SK-N-SH (cell line): Measurements from ENCODE around the gene ELAPOR1. TPM values are rescaled to one million over a fixed set of nuclear protein-coding genes. Genes with fewer than 3 reads are reported as not detected.

Experiments
- CTCF ChIA-PET: fragments of 300-600, 350-600 bp; formaldehyde crosslinking; extraction: SDS; loops from one replicate; lab custom pipeline; 2021; lab: Yijun Ruan, JAX
- POLR2A ChIA-PET: fragments of 350-600 bp; sonication (Branson Sonifier 250); formaldehyde crosslinking; extraction: SDS; loops from one replicate; lab custom pipeline; 2020; ENCODE audit warnings: antibody characterized with exemption, inconsistent platforms; lab: Yijun Ruan, JAX
- DNase-seq: peaks from one replicate; pipeline ENCODE4 v3.0.0; 2012
- H2AFZ ChIP-seq: fragments of 200-600 bp; sonication (generic); 2 replicates; pipeline ENCODE4 v1.8.1; 2016; ENCODE audit warnings: antibody characterized with exemption, mild to moderate bottlenecking, low read depth
- H3F3A ChIP-seq: fragments of 200-600 bp; sonication (generic); replicated peaks from 2 replicates; pipeline ENCODE3; 2016; ENCODE audit warnings: antibody characterized with exemption, mild to moderate bottlenecking; ENCODE audit not compliant: insufficient read depth
- H3K27ac ChIP-seq, 2 experiments: fragments of 200-500 bp in 1 of 2; fragments of 200-600 bp in 1 of 2; sonication (Bioruptor generic) in 1 of 2; sonication (generic), shearing (Covaris generic) in 1 of 2; 2 replicates each; pipeline versions ENCODE4 v1.5.1 to v1.6.1; 2014 to 2016; ENCODE audit warnings: low read depth in 2 of 2, inconsistent platforms in 1 of 2, low read length in 1 of 2, mild to moderate bottlenecking in 1 of 2, mixed read lengths in 1 of 2
- H3K27me3 ChIP-seq: fragments of 200-600 bp; sonication (generic), shearing (Covaris generic); 2 replicates; pipeline ENCODE4 v1.6.1; 2016; ENCODE audit warnings: mixed run types; ENCODE audit not compliant: insufficient read depth
- H3K36me3 ChIP-seq, 2 experiments: fragments of 200-500 bp in 1 of 2; fragments of 200-600 bp in 1 of 2; sonication (Bioruptor generic) in 1 of 2; sonication (generic) in 1 of 2; replicated peaks in 1 of 2; 2 replicates each; pipeline versions ENCODE3 to v1.5.1; 2014 to 2016; ENCODE audit warnings: low read length in 1 of 2, mild to moderate bottlenecking in 1 of 2; ENCODE audit not compliant: insufficient read depth in 2 of 2, control insufficient read depth in 1 of 2
- H3K4me1 ChIP-seq, 2 experiments: fragments of 200-500 bp in 1 of 2; fragments of 200-600 bp in 1 of 2; sonication (Bioruptor generic) in 1 of 2; sonication (generic), shearing (Covaris generic) in 1 of 2; 2 replicates each; pipeline versions ENCODE4 v1.5.1 to v1.6.1; 2014 to 2016; ENCODE audit warnings: low read depth in 1 of 2, low read length in 1 of 2, mixed run types in 1 of 2; ENCODE audit not compliant: insufficient read depth in 2 of 2, control insufficient read depth in 1 of 2
- H3K4me2 ChIP-seq: fragments of 200-600 bp; sonication (generic), shearing (Covaris generic); 2 replicates; pipeline ENCODE4 v1.6.1; 2017; ENCODE audit warnings: mixed run types
- H3K4me3 ChIP-seq, 2 experiments: fragments of 200-500 bp in 1 of 2; fragments of 200-600 bp in 1 of 2; sonication (Bioruptor generic) in 1 of 2; sonication (generic), shearing (Covaris generic) in 1 of 2; 2 replicates each; pipeline versions ENCODE4 v1.5.1 to v1.8.1; 2014 to 2016; ENCODE audit warnings: low read depth in 2 of 2, inconsistent platforms in 1 of 2, low read length in 1 of 2, mild to moderate bottlenecking in 1 of 2, mixed read lengths in 1 of 2, moderate library complexity in 1 of 2
- H3K79me2 ChIP-seq: fragments of 200-600 bp; sonication (generic); 2 replicates; pipeline ENCODE4 v1.8.1; 2017; ENCODE audit warnings: mild to moderate bottlenecking; ENCODE audit not compliant: insufficient read depth
- H3K9ac ChIP-seq: fragments of 200-600 bp; sonication (generic); 2 replicates; pipeline ENCODE4 v1.6.1; 2017; ENCODE audit warnings: mixed run types
- H3K9me2 ChIP-seq: fragments of 200-600 bp; sonication (generic); 2 replicates; pipeline ENCODE4 v1.6.1; 2017; ENCODE audit warnings: mixed run types
- H3K9me3 ChIP-seq: fragments of 200-600 bp; sonication (generic); 2 replicates; pipeline ENCODE4 v1.6.1; 2017; ENCODE audit warnings: mixed run types, mild to moderate bottlenecking, moderate library complexity
- H4K20me1 ChIP-seq: fragments of 200-600 bp; sonication (generic); 2 replicates; pipeline ENCODE4 v1.6.1; 2017; ENCODE audit warnings: mild to moderate bottlenecking, mixed run types; ENCODE audit not compliant: insufficient read depth
- CHD2 ChIP-seq: fragments of 150-350 bp; IDR thresholded peaks from 2 replicates; pipeline ENCODE4 v1.6.1; 2018; ENCODE audit warnings: low read length; ENCODE audit not compliant: partially characterized antibody
- EZH2phosphoT487 ChIP-seq: fragments of 200-600 bp; sonication (generic); IDR thresholded peaks from 2 replicates; pipeline ENCODE4 v1.6.1; 2017; ENCODE audit warnings: low read depth, mixed run types, mild to moderate bottlenecking, antibody characterized with exemption, moderate library complexity, borderline replicate concordance
- FOXJ3 ChIP-seq: sonication (generic); formaldehyde crosslinking; IDR thresholded peaks from 2 replicates; pipeline ENCODE4 v1.5.1; 2020; ENCODE audit warnings: mild to moderate bottlenecking, missing genetic modification reagents
- FOXM1 ChIP-seq: IDR thresholded peaks from 2 replicates; pipeline ENCODE4 v1.4.0; 2012; ENCODE audit warnings: low read depth, mild to moderate bottlenecking
- GABPA ChIP-seq: IDR thresholded peaks from 2 replicates; pipeline ENCODE4 v1.4.0; 2012; ENCODE audit warnings: low read depth, mild to moderate bottlenecking
- GATA2 ChIP-seq: sonication (generic); formaldehyde crosslinking; IDR thresholded peaks from 2 replicates; pipeline ENCODE4 v1.5.0; 2020; ENCODE audit warnings: mild to moderate bottlenecking, missing genetic modification reagents
- JUND ChIP-seq: IDR thresholded peaks from 2 replicates; pipeline ENCODE4 v1.4.0; 2012
- MEF2A ChIP-seq: IDR thresholded peaks from 2 replicates; pipeline ENCODE4 v1.4.0; 2012; ENCODE audit warnings: low read depth, borderline replicate concordance
- MXI1 ChIP-seq: IDR thresholded peaks from 2 replicates; pipeline ENCODE4 v1.6.1; 2012; ENCODE audit warnings: mild to moderate bottlenecking, low read depth, low read length, improper control_type of control experiment
- NFIC ChIP-seq: IDR thresholded peaks from 2 replicates; pipeline ENCODE4 v1.4.0; 2012; ENCODE audit warnings: borderline replicate concordance
- RAD21 ChIP-seq: IDR thresholded peaks from 2 replicates; pipeline ENCODE4 v1.6.1; 2012; ENCODE audit warnings: mild to moderate bottlenecking, low read length
- RFX5 ChIP-seq: IDR thresholded peaks from 2 replicates; pipeline ENCODE4 v1.6.1; 2012; ENCODE audit warnings: mild to moderate bottlenecking, improper control_type of control experiment, low read length
- SIN3A ChIP-seq: IDR thresholded peaks from 2 replicates; pipeline ENCODE4 v1.6.1; 2012; ENCODE audit warnings: low read depth, mild to moderate bottlenecking, low read length, moderate library complexity, borderline replicate concordance
- SMC3 ChIP-seq: IDR thresholded peaks from 2 replicates; pipeline ENCODE4 v1.6.1; 2012; ENCODE audit warnings: low read depth, low read length, improper control_type of control experiment
- TCF12 ChIP-seq: IDR thresholded peaks from 2 replicates; pipeline ENCODE4 v1.4.0; 2012
- YY1 ChIP-seq: IDR thresholded peaks from 2 replicates; pipeline ENCODE4 v1.4.0; 2012; ENCODE audit warnings: low read depth, mild to moderate bottlenecking
- WGBS: methylation state at CpG from one replicate; pipeline ENCODE4 v1.1.6; 2017; ENCODE audit warnings: low lambda C conversion rate; 5-methylcytosine and 5-hydroxymethylcytosine counted together
- polyA plus RNA-seq, 3 experiments: library from polyadenylated mRNA; depleted of rRNA; stranded (reverse); fragments of >200 nt; gene quantifications; 2 replicates each; pipeline ENCODE4 v1.2.3, GENCODE V29; 2012
- TF ChIP-seq, protein P1 (sequence below): fragments of 150-350 bp; IDR thresholded peaks from 2 replicates; pipeline ENCODE4 v1.6.1; 2017; ENCODE audit warnings: antibody characterized with exemption, low read length, low read depth, borderline replicate concordance
- TF ChIP-seq, protein P2 (sequence below): IDR thresholded peaks from 2 replicates; pipeline ENCODE4 v1.4.0; 2012; ENCODE audit warnings: low read depth
- TF ChIP-seq, protein P3 (sequence below): IDR thresholded peaks from 2 replicates; pipeline ENCODE4 v1.4.0; 2012; ENCODE audit warnings: low read depth, borderline replicate concordance

ELAPOR1 gene
- polyA plus RNA-seq, 1 of the 3 experiments (the other 2 are of a cell fraction): 1.2 TPM

DNA sequence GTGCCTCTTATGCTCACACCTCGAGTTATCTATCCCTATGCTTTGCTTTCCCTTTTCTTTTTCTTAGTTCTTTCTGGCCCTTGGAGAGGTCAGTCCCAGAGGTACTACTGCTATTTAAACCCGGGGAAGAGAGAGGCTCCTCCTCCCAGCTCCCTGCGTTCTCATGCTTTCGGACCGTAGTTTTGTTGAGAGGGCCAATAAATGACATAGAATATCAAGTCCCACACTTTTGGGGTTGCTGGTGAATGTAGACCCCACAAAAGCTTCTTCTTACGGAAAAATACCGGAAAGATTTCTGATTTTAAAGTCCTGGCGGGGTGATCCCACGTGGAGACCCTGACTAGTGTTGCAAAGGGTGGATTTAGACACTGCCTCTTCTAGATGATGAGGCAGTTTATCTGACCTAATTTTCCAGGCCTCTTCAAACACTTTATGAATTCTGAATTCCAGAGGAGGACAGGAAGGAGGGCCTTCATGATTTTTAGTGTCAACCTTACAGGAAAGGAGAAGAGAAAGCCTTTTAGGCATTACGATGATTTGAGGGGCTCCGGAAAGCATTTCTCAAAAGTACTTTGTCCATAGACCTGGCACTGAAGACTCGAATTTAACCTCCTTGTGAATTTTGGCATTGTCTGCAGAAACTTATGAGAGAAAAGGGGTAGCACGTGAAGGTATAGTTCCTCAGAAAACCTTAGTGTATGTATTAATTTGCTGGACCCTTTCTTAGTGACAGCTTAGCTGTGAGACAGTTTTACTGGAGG is 22.7 kb upstream of the ELAPOR1 start:
- Histone ChIP-seq H3K27ac (peak overlapping the region; percentile 93 to 95), H4K20me1 (no peaks in the 10 kb centered on the region; the same call in 1 of the 2 replicates), H3K36me3 (peaks cover 12 to 21% of the 10 kb centered on the region in 2 experiments), H3F3A (peaks cover 24% of the 10 kb centered on the region), H3K79me2 (peaks cover 48% of the 10 kb centered on the region), H3K4me3 (peak overlapping the region; percentile 77 to 98), H3K9me3 (no peaks in the 10 kb centered on the region), H3K27me3 (no peaks in the 10 kb centered on the region), H3K9ac (peak overlapping the region; percentile 92), H3K4me2 (peak overlapping the region; percentile 91), H3K9me2 (no peaks in the 10 kb centered on the region), H3K4me1 (peaks cover 4 to 5% of the 10 kb centered on the region in 2 experiments; a peak in 2 of 4 replicates), H2AFZ (peak overlapping the region; percentile 98)
- TF ChIP-seq, protein P1, sequence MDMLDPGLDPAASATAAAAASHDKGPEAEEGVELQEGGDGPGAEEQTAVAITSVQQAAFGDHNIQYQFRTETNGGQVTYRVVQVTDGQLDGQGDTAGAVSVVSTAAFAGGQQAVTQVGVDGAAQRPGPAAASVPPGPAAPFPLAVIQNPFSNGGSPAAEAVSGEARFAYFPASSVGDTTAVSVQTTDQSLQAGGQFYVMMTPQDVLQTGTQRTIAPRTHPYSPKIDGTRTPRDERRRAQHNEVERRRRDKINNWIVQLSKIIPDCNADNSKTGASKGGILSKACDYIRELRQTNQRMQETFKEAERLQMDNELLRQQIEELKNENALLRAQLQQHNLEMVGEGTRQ: no peak
- TF ChIP-seq MXI1 (peak; percentile 58; the same call in 1 of the 2 replicates), YY1 (no peak), EZH2phosphoT487 (no peak), JUND (no peak)
- TF ChIP-seq, protein P2, sequence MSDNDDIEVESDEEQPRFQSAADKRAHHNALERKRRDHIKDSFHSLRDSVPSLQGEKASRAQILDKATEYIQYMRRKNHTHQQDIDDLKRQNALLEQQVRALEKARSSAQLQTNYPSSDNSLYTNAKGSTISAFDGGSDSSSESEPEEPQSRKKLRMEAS: peak; percentile 66; the same call in 1 of the 2 replicates
- POLR2A ChIA-PET: interaction anchor here (1.8 to 2.2 kb wide), 2 partner anchors 9 to 15 kb away, joined by 8 to 29 read pairs; partner anchors contain the start of gene TAF13
- WGBS: 5% methylated on average over 13 of the region's 13 CpGs
- DNase-seq: peak; percentile 67
- CTCF ChIA-PET: interaction anchor here (0.8 to 2.6 kb wide), 6 partner anchors 9 to 187 kb away, joined by 3 to 20 read pairs (median 4); partner anchors contain the start of gene TAF13

DNA sequence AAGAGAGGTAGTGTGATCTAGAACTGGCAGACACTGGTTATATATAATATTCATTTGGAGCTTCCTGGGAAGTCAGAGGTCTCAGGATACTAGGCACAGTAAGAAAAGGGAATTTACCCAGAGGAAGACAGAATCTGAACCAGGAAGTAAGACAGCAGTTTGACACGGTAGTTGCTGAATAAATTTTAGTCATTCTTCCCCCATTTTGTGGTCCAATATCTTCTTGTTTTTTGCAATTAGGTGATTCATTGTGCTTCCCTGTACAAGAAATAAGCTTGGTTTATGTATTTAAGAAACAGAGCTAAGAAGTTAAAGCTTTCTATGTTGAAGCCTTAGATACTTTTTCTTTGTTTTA is 22.1 kb upstream of the ELAPOR1 start:
- H3K79me2 ChIP-seq: peaks cover 51% of the 10 kb centered on the region
- H3K9me3 ChIP-seq: no peaks in the 10 kb centered on the region
- no peak for DNase-seq
- H3K27ac ChIP-seq: peak overlapping the region; percentile 3 to 95; a peak in 3 of 4 replicates
- peak overlapping the region; percentile 92 for H3K9ac ChIP-seq
- peaks cover 24% of the 10 kb centered on the region for H3F3A ChIP-seq
- TF ChIP-seq SIN3A (no peak), MEF2A (no peak), RFX5 (no peak), TCF12 (no peak), NFIC (no peak), GABPA (no peak), SMC3 (no peak), FOXM1 (no peak), RAD21 (no peak), CHD2 (no peak), FOXJ3 (no peak), GATA2 (CRISPR knock-in tag) (no peak)
- TF ChIP-seq, protein P3, sequence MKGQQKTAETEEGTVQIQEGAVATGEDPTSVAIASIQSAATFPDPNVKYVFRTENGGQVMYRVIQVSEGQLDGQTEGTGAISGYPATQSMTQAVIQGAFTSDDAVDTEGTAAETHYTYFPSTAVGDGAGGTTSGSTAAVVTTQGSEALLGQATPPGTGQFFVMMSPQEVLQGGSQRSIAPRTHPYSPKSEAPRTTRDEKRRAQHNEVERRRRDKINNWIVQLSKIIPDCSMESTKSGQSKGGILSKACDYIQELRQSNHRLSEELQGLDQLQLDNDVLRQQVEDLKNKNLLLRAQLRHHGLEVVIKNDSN: no peak
- TF ChIP-seq, protein P2: no peak
- no peaks in the 10 kb centered on the region for H3K27me3 ChIP-seq
- WGBS: 4% methylated on average over 1 of the region's 1 CpG
- H3K4me1 ChIP-seq: peaks cover 4 to 5% of the 10 kb centered on the region in 2 experiments; a peak in 2 of 4 replicates
- peaks cover 17 to 25% of the 10 kb centered on the region in 2 experiments for H3K36me3 ChIP-seq
- no peak overlapping the region; the same call in 1 of the 2 replicates for H2AFZ ChIP-seq
- no peaks in the 10 kb centered on the region; the same call in 1 of the 2 replicates for H4K20me1 ChIP-seq
- ChIA-PET CTCF (interaction anchor here (0.8 to 2.6 kb wide), 4 partner anchors 9 to 188 kb away, joined by 3 to 20 read pairs (median 4); partner anchors contain the start of gene TAF13), POLR2A (interaction anchor here (2.2 kb wide), 1 partner anchor 8 kb away, joined by 29 read pairs; no protein-coding TSS in a partner anchor)
- H3K4me3 ChIP-seq: peak overlapping the region; percentile 77 to 98
- H3K9me2 ChIP-seq: no peaks in the 10 kb centered on the region
- H3K4me2 ChIP-seq: peak overlapping the region; percentile 91
